ENCODE measurements around the gene HBE1.

GRCh38 chr11:5285703-5286340 is 16.1 kb upstream of the HBE1 start:
- TF ChIP-seq CTCF (optimal IDR thresholded peaks at IDR 0.05 in 1 of 3, IDR thresholded peaks at IDR 0.05 in 1 of 3, conservative IDR thresholded peaks at IDR 0.05 in 1 of 3; ENCODE audit: extremely low read depth in 1 of 3, insufficient read depth in 2 of 3, low read length in 3 of 3) (no peak), EZH2 (IDR thresholded peaks at IDR 0.05; ENCODE audit: low read length) (no peak)

Data from keratinocyte (primary cell).